ENCODE measurements around the gene ABHD16A. TPM values are rescaled to one million over a fixed set of nuclear protein-coding genes. Genes with fewer than 3 reads are reported as not detected.

The ABHD16A gene
- total and polyA plus RNA-seq, 2 of the 13 experiments (the other 11 are each of a cell fraction or from before 2014, with no cell fraction given): 43.5 to 45.4 TPM

GRCh38 chr6:31739639-31740396, 36.7 kb upstream of the ABHD16A start, which contains the start of gene MSH5 (continued):
- TF ChIP-seq ZNF770 (CRISPR knock-in tag; IDR thresholded peaks at IDR 0.05) (peak; percentile 72), KLF12 (CRISPR knock-in tag; IDR thresholded peaks at IDR 0.05; ENCODE audit: borderline replicate concordance) (peak; percentile 89), SIX1 (CRISPR knock-in tag; IDR thresholded peaks at IDR 0.05; ENCODE audit: borderline replicate concordance) (peak; percentile 97), TRIM24 (CRISPR knock-in tag; IDR thresholded peaks at IDR 0.05) (no peak), ZNF816 (CRISPR knock-in tag; IDR thresholded peaks at IDR 0.05; ENCODE audit: borderline replicate concordance) (peak; percentile 100), KLF15 (CRISPR knock-in tag; IDR thresholded peaks at IDR 0.05; ENCODE audit: borderline replicate concordance) (peak; percentile 95; the same call in 1 of the 2 replicates), ZNF574 (CRISPR knock-in tag; IDR thresholded peaks at IDR 0.05) (peak; percentile 82), ZNF264 (CRISPR knock-in tag; IDR thresholded peaks at IDR 0.05) (no peak; the same call in 1 of the 2 replicates), MLLT10 (CRISPR knock-in tag; IDR thresholded peaks at IDR 0.05) (no peak), TFE3 (CRISPR knock-in tag; IDR thresholded peaks at IDR 0.05) (peak; percentile 84), HINFP (CRISPR knock-in tag; IDR thresholded peaks at IDR 0.05; ENCODE audit: low read depth) (peak; percentile 94), EP300 (IDR thresholded peaks at IDR 0.05; ENCODE audit: low read depth in 2 of 2, low read length in 2 of 2) (no peak; a peak in 1 of 4 replicates), EP300 (CRISPR knock-in tag; IDR thresholded peaks at IDR 0.05; ENCODE audit: borderline replicate concordance) (peak; percentile 71), FOSL1 (CRISPR knock-in tag; IDR thresholded peaks at IDR 0.05; ENCODE audit: borderline replicate concordance) (no peak), ZNF782 (CRISPR knock-in tag; IDR thresholded peaks at IDR 0.05; ENCODE audit: borderline replicate concordance) (peak; percentile 89; the same call in 1 of the 2 replicates), ZSCAN21 (CRISPR knock-in tag; IDR thresholded peaks at IDR 0.05; ENCODE audit: borderline replicate concordance) (peak; percentile 94), KMT2B (CRISPR knock-in tag; IDR thresholded peaks at IDR 0.05) (peak; percentile 88), ZNF710 (CRISPR knock-in tag; IDR thresholded peaks at IDR 0.05; ENCODE audit: borderline replicate concordance) (peak; percentile 82), ZSCAN9 (CRISPR knock-in tag; IDR thresholded peaks at IDR 0.05; ENCODE audit: borderline replicate concordance) (peak; percentile 81)
